Measurements from ENCODE around the gene AGFG1.

GRCh38 chr2:227606476-227606875 lies 134.5 kb downstream of the AGFG1 start:
- TF ChIP-seq EZH2 (IDR thresholded peaks at IDR 0.05; ENCODE audit: insufficient read depth, low read length) = no peak
- TF ChIP-seq CTCF (IDR thresholded peaks at IDR 0.05; ENCODE audit: insufficient read depth, low read depth, low read length) = no peak

All from astrocyte (in vitro differentiated cells and primary cell).